Fibroblast of skin of left quadriceps (primary cell): Measurements from ENCODE around the gene ZNF785.
"Not testable (repeated sequence)": the region's sequence is repeated elsewhere in the genome, so short reads cannot be mapped to it uniquely, and the experiment has no call there.

Experiments
- DNase-seq, 2 experiments: peaks; one replicate each; pipeline ENCODE4 v3.0.0-alpha.2; 2013; ENCODE audit warnings: low read depth in 2 of 2

ZNF785 gene

GRCh38 chr16:30565984-30566383 is 19.5 kb downstream of the ZNF785 start:
- no peak for DNase-seq

GRCh38 chr16:30565526-30565925 is 20.0 kb downstream of the ZNF785 start:
- DNase-seq: no peak

GRCh38 chr16:30562021-30562420 is 23.5 kb downstream of the ZNF785 start:
- no peak for DNase-seq

- no peak for DNase-seq
Observed at GRCh38 chr16:30561089-30561816, 24.2 kb downstream of the ZNF785 start.

GRCh38 chr16:30559690-30560089 is 25.8 kb downstream of the ZNF785 start:
- DNase-seq: no peak

- no peak for DNase-seq
Observed at GRCh38 chr16:30558789-30559377, 26.6 kb downstream of the ZNF785 start.

GRCh38 chr16:30557957-30558788 is 27.3 kb downstream of the ZNF785 start, which contains the start of gene ZNF764:
ZNF764 (minus strand) TSS chr16:30558374; CDS start chr16:30558182, 192 bp downstream.
- peak; percentile 96 for DNase-seq

GRCh38 chr16:30557707-30557956 is 27.9 kb downstream of the ZNF785 start:
- DNase-seq: no peak

GRCh38 chr16:30556125-30556473 is 29.4 kb downstream of the ZNF785 start:
- no peak for DNase-seq

GRCh38 chr16:30555315-30556124 is 30.0 kb downstream of the ZNF785 start:
- DNase-seq: no peak

- no peak for DNase-seq
Observed at GRCh38 chr16:30554557-30555314, 30.8 kb downstream of the ZNF785 start.

GRCh38 chr16:30553393-30553899 is 32.1 kb downstream of the ZNF785 start:
- DNase-seq: no peak

GRCh38 chr16:30552956-30553355 is 32.5 kb downstream of the ZNF785 start:
- DNase-seq: no peak

- no peak for DNase-seq
Observed at GRCh38 chr16:30551781-30552180, 33.7 kb downstream of the ZNF785 start.

- no peak for DNase-seq
Observed at GRCh38 chr16:30548416-30549253, 36.9 kb downstream of the ZNF785 start.

- no peak for DNase-seq
Observed at GRCh38 chr16:30546115-30546514, 39.4 kb downstream of the ZNF785 start.

GRCh38 chr16:30543067-30543466 is 42.4 kb downstream of the ZNF785 start:
- no peak for DNase-seq

- DNase-seq: no peak
Observed at GRCh38 chr16:30541502-30542329, 43.8 kb downstream of the ZNF785 start.

- DNase-seq: not testable (repeated sequence)
Observed at GRCh38 chr16:30540916-30541464, 44.5 kb downstream of the ZNF785 start.
